Gastrocnemius medialis (tissue), 4 donors: ENCODE results near the gene HLA-DPA1. TPM values are rescaled to one million over a fixed set of nuclear protein-coding genes. Genes with fewer than 3 reads are reported as not detected.

Experiments
- ATAC-seq, 2 donors: fragments of 150-250 bp; one replicate each; pipeline ENCODE4 v1.9.1; 2016
- DNase-seq, 2 donors: peaks; one replicate each; pipeline ENCODE4 v3.0.0-alpha.2; 2019
- H3K27ac ChIP-seq, 4 donors: fragments of 200-600 bp; sonication (generic); 1 replicate in 1 of 4; 2 replicates in 3 of 4; pipeline ENCODE4 v1.5.1; 2016 to 2018; ENCODE audit warnings: mild to moderate bottlenecking in 2 of 4, moderate library complexity in 1 of 4
- H3K27me3 ChIP-seq, 3 donors: fragments of 200-600 bp; sonication (generic) in 2 of 3; 1 replicate in 1 of 3; 2 replicates in 2 of 3; pipeline versions ENCODE4 v1.5.1 to v1.6.0; 2016 to 2019; ENCODE audit warnings: mild to moderate bottlenecking in 1 of 3, moderate library complexity in 1 of 3
- H3K36me3 ChIP-seq, 2 donors: fragments of 200-600 bp; sonication (generic) in 1 of 2; one replicate each; pipeline ENCODE4 v1.5.1; 2017 to 2018
- H3K4me1 ChIP-seq, 2 donors: fragments of 200-600 bp; sonication (generic) in 1 of 2; one replicate each; pipeline ENCODE4 v1.5.1; 2016 to 2017; ENCODE audit warnings: mild to moderate bottlenecking in 2 of 2
- H3K4me3 ChIP-seq, 4 donors: fragments of 200-600 bp; sonication (generic) in 3 of 4; 1 replicate in 1 of 4; 2 replicates in 3 of 4; pipeline ENCODE4 v1.5.1; 2016 to 2019; ENCODE audit warnings: mild to moderate bottlenecking in 2 of 4
- H3K9me3 ChIP-seq, 3 donors: fragments of 200-600 bp; sonication (generic) in 2 of 3; 1 replicate in 1 of 3; 2 replicates in 2 of 3; pipeline ENCODE4 v1.5.1; 2016 to 2019
- POLR2A ChIP-seq, 2 donors: fragments of 450-650 bp; IDR thresholded peaks; one replicate each; pipeline ENCODE4 v1.6.1; 2017; ENCODE audit warnings: antibody characterized with exemption in 2 of 2, mild to moderate bottlenecking in 2 of 2, moderate library complexity in 2 of 2
- in situ Hi-C, 4 donors: fragments of 200-750 bp; cut with MboI; loops; one replicate each; pipeline versions ENCODE4 v1.15.0 to v1.8.0; 2017; ENCODE audit warnings: low sequenced_read_pairs in 4 of 4
- intact Hi-C: fragments of 100-400 bp; cut with DNase I; formaldehyde crosslinking; loops from one replicate; pipeline ENCODE4 v1.15.1; 2023; ENCODE audit warnings: low total_unique reads
- total RNA-seq, 4 donors: library from RNA; depleted of rRNA; stranded (reverse); fragments of >200 nt; gene quantifications; one replicate each; pipeline versions ENCODE4 v1.1.0 to v1.2.3, GENCODE V29; 2016
- TF ChIP-seq, protein P1 (sequence below), 5 experiments: fragments of 450-650 bp in 3 of 5; fragments of 200-600 bp in 2 of 5; sonication (generic) in 2 of 5; IDR thresholded peaks in 4 of 5; conservative IDR thresholded peaks in 1 of 5; 1 replicate in 4 of 5; 2 replicates in 1 of 5; pipeline ENCODE4 v1.5.1; 2016 to 2019; ENCODE audit warnings: antibody characterized with exemption in 5 of 5, mild to moderate bottlenecking in 3 of 5, moderate library complexity in 3 of 5

HLA-DPA1 gene
- total RNA-seq, 4 donors from 2014 or later, result 6.8 to 51.8 (median 23.4) TPM

GRCh38 chr6:33034554-33034953 is 38.9 kb downstream of the HLA-DPA1 start:
- in situ Hi-C loops, result no loop called here
- no peak for ATAC-seq
- Histone ChIP-seq H3K36me3 (no peaks in the 10 kb centered on the region), H3K9me3 (no peaks in the 10 kb centered on the region), H3K27ac (no peak overlapping the region), H3K27me3 (peaks cover 0 to 16% (median 0%) of the 10 kb centered on the region in 3 donors), H3K4me3 (no peak overlapping the region), H3K4me1 (no peaks in the 10 kb centered on the region)
- no peak for DNase-seq
- intact Hi-C loops, result no loop called here
- TF ChIP-seq POLR2A (IDR thresholded peaks at IDR 0.05), result no peak
- TF ChIP-seq, protein P1, sequence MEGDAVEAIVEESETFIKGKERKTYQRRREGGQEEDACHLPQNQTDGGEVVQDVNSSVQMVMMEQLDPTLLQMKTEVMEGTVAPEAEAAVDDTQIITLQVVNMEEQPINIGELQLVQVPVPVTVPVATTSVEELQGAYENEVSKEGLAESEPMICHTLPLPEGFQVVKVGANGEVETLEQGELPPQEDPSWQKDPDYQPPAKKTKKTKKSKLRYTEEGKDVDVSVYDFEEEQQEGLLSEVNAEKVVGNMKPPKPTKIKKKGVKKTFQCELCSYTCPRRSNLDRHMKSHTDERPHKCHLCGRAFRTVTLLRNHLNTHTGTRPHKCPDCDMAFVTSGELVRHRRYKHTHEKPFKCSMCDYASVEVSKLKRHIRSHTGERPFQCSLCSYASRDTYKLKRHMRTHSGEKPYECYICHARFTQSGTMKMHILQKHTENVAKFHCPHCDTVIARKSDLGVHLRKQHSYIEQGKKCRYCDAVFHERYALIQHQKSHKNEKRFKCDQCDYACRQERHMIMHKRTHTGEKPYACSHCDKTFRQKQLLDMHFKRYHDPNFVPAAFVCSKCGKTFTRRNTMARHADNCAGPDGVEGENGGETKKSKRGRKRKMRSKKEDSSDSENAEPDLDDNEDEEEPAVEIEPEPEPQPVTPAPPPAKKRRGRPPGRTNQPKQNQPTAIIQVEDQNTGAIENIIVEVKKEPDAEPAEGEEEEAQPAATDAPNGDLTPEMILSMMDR (IDR thresholded peaks at IDR 0.05 in 4 of 5, conservative IDR thresholded peaks at IDR 0.05 in 1 of 5), result no peak

DNA sequence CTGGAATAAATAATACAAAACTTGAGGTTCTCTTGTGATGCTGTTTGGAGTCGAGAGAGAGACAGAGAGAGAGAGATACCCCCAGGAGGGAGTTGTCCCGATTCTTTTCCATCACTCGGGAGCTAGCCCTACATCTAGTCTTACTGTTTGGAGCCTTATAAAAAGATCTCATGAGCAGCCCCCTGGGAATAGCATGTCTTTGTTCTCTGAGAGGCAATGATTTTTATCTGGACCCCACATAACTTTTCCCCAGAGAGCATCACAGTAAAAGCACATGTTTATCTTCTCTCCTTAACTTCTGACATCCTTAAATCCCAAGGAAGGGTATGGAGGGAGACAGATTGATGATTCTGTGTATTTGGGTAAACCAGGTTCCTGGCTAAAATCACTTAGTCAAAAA is 43.2 kb downstream of the HLA-DPA1 start:
- Histone ChIP-seq H3K4me3 (no peak overlapping the region), H3K36me3 (no peaks in the 10 kb centered on the region), H3K27me3 (peaks cover 0 to 12% (median 0%) of the 10 kb centered on the region in 3 donors), H3K27ac (peak overlapping the region in 3 of 4 donors; percentile 59 to 74 (median 72)), H3K4me1 (no peaks in the 10 kb centered on the region), H3K9me3 (no peaks in the 10 kb centered on the region)
- TF ChIP-seq, protein P1 (IDR thresholded peaks at IDR 0.05 in 4 of 5, conservative IDR thresholded peaks at IDR 0.05 in 1 of 5), result no peak
- TF ChIP-seq POLR2A (IDR thresholded peaks at IDR 0.05), result no peak
- DNase-seq (no peak), ATAC-seq (no peak)
- in situ Hi-C loops, result no loop called here
- intact Hi-C loops, result no loop called here

GRCh38 chr6:33029328-33030184 is 43.9 kb downstream of the HLA-DPA1 start:
- no peaks in the 10 kb centered on the region for H3K9me3 ChIP-seq
- H3K4me3 ChIP-seq, result no peak overlapping the region
- peak; percentile 72 to 90 for ATAC-seq
- H3K4me1 ChIP-seq, result no peaks in the 10 kb centered on the region
- peak in 1 of 2 donors; percentile 31 for TF ChIP-seq POLR2A (IDR thresholded peaks at IDR 0.05)
- TF ChIP-seq, protein P1 (IDR thresholded peaks at IDR 0.05 in 4 of 5, conservative IDR thresholded peaks at IDR 0.05 in 1 of 5), result no peak
- H3K27ac ChIP-seq, result peak overlapping the region; percentile 49 to 75 (median 66)
- H3K36me3 ChIP-seq, result no peaks in the 10 kb centered on the region
- in situ Hi-C loops (no loop called here), intact Hi-C loops (no loop called here)
- DNase-seq, result peak in 1 of 2 donors; percentile 34
- peaks cover 0 to 6% (median 0%) of the 10 kb centered on the region in 3 donors for H3K27me3 ChIP-seq

DNA sequence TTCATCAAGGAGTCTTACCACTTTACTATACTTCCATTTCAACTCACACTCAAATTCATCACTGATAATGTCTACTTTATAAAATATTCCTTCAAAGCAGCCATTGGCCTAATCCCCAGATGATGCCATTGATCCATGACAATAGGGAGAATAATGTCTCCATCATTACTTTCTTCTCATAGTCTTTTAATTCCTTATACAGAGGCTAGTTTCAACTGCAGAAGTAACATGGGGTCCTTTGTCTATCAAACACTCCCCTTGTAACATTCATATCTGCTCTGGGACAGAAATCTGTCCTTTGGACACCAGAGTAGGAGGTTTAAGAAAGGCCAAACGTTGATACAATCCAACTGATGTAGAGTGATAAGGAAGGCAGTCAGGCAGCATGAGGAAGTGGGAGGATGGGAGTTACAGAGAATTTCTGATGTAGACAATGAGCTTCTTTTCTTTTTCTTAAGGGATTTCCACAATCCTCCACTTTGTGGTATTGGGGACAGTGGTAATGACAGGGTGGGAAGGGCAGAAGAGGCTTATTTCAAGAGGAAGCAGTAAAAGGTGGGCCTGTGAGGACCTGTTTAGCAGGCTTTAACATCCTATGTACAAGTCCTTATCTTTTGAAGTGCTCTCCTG is 45.1 kb downstream of the HLA-DPA1 start:
- no peaks in the 10 kb centered on the region for H3K36me3 ChIP-seq
- no peak for ATAC-seq
- intact Hi-C loops, result no loop called here
- DNase-seq, result no peak
- H3K27me3 ChIP-seq, result peaks cover 0 to 4% (median 0%) of the 10 kb centered on the region in 3 donors
- no peaks in the 10 kb centered on the region for H3K4me1 ChIP-seq
- H3K4me3 ChIP-seq, result no peak overlapping the region
- peak overlapping the region in 3 of 4 donors; percentile 59 to 75 (median 74) for H3K27ac ChIP-seq
- H3K9me3 ChIP-seq, result no peaks in the 10 kb centered on the region
- in situ Hi-C loops, result no loop called here
- no peak for TF ChIP-seq POLR2A (IDR thresholded peaks at IDR 0.05)
- TF ChIP-seq, protein P1 (IDR thresholded peaks at IDR 0.05 in 4 of 5, conservative IDR thresholded peaks at IDR 0.05 in 1 of 5), result no peak
